Suprapubic skin (tissue), 4 donors: ENCODE data around the gene PIGS. TPM values are rescaled to one million over a fixed set of nuclear protein-coding genes. Genes with fewer than 3 reads are reported as not detected.
A peak's percentile ranks its signal among the peaks of the same experiment; 100 is the strongest.

Experiments
- DNase-seq, 2 donors: peaks; one replicate each; pipeline ENCODE4 v3.0.0-alpha.2; 2019; ENCODE audit warnings: low spot score in 2 of 2
- H3K27ac ChIP-seq: fragments of 200-600 bp; sonication (generic); one replicate; pipeline ENCODE4 v1.5.1; 2019
- H3K27me3 ChIP-seq: fragments of 200-600 bp; sonication (generic); one replicate; pipeline ENCODE4 v1.5.1; 2019
- H3K36me3 ChIP-seq: fragments of 200-600 bp; sonication (generic); one replicate; pipeline ENCODE4 v1.5.1; 2019
- H3K4me1 ChIP-seq: fragments of 200-600 bp; sonication (generic); one replicate; pipeline ENCODE4 v1.5.1; 2019
- H3K4me3 ChIP-seq: fragments of 200-600 bp; sonication (generic); one replicate; pipeline ENCODE4 v1.5.1; 2019; ENCODE audit warnings: mild to moderate bottlenecking
- H3K9me3 ChIP-seq: fragments of 200-600 bp; sonication (generic); one replicate; pipeline ENCODE4 v1.5.1; 2019
- CTCF ChIP-seq, 2 donors: fragments of 200-600 bp in 1 of 2; fragments of 450-650 bp in 1 of 2; sonication (generic) in 1 of 2; IDR thresholded peaks; one replicate each; pipeline ENCODE4 v1.5.1; 2016 to 2019; ENCODE audit warnings: antibody characterized with exemption in 2 of 2, mild to moderate bottlenecking in 1 of 2, moderate library complexity in 1 of 2
- EP300 ChIP-seq: sonication (generic); formaldehyde crosslinking; IDR thresholded peaks from one replicate; pipeline ENCODE4 v1.6.1; 2017; ENCODE audit warnings: antibody characterized with exemption
- POLR2A ChIP-seq, 2 donors: fragments of 450-650 bp; IDR thresholded peaks; one replicate each; pipeline ENCODE4 v1.6.1; 2017; ENCODE audit warnings: antibody characterized with exemption in 2 of 2, mild to moderate bottlenecking in 2 of 2, moderate library complexity in 2 of 2
- POLR2AphosphoS5 ChIP-seq, 3 donors: sonication (generic); formaldehyde crosslinking; IDR thresholded peaks; one replicate each; pipeline ENCODE4 v1.6.1; 2017; ENCODE audit warnings: antibody characterized with exemption in 3 of 3
- WGBS: methylation state at CpG from one replicate; pipeline ENCODE4 v1.1.5; 2018; 5-methylcytosine and 5-hydroxymethylcytosine counted together
- total RNA-seq, 4 donors: library from RNA; depleted of rRNA; stranded (reverse); fragments of >200 nt; gene quantifications; one replicate each; pipeline ENCODE4 v1.1.0, GENCODE V29; 2016

Gene PIGS
- total RNA-seq, 4 donors from 2014 or later: 38.1 to 76.4 (median 59.2) TPM

DNA sequence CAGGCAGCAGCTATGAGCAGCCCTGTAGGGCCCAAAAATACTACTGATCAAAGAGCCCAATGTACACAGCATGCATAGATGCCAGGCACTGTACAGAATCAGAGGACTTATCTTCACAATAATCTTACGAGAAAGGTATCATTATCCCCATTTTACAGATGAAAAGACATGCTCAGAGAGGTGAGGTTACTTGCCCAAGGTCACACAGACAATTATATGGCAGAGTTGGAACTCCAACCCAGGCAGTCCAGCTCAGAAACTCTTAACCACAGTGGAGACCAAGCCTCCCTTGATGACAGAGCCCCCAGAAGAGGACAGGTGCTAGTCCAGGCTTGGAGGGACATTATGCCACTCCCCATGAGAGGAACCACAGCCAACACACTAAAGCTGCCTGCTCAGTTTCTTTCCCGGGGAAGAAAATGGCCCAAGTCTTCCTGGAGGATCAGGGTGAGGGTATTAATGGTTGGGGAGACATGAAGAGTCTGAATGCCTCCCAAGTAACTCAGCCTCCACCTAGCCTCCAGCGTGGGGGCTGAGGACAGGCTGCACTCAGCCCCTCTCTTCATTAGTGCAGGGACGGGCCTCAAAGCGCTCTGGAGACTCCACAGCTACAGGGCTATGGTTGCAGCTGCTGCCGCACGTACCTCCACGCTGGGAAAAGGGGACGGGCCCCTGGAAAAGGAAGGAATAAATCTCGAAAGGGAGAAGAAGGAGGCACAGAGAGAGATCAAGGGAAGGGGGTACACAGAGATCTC is 19.7 kb downstream of the PIGS start:
- Histone ChIP-seq H3K4me1 (peaks cover 27% of the 10 kb centered on the region), H3K9me3 (no peaks in the 10 kb centered on the region), H3K27ac (no peak overlapping the region), H3K27me3 (no peaks in the 10 kb centered on the region), H3K4me3 (peak overlapping the region; percentile 75), H3K36me3 (peaks cover 41% of the 10 kb centered on the region)
- TF ChIP-seq POLR2A (IDR thresholded peaks at IDR 0.05) (no peak), POLR2AphosphoS5 (IDR thresholded peaks at IDR 0.05) (no peak), EP300 (no peak), CTCF (IDR thresholded peaks at IDR 0.05) (no peak)
- 12% methylated on average over 10 of the region's 10 CpGs for WGBS
- DNase-seq: no peak

DNA sequence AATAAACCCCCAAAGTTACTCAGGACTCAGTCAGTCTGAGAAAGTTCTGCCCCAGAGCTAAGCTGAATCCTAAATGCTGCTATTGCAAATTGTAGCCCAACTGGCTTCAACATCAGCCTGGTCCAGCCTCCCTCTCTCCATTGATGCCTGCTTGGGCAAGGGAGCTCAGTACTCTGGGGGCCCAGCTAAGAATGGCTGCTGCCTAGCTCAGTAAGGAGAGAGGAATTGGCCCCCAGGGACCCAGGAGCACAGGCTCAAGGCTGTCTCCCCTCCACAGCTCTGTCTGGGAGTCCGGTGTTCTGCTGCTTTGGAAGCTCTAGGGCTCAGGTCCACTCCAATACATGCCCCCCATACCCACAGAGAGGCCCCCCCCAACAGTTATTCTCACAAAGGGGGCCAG is 20.5 kb downstream of the PIGS start:
- H3K4me1 ChIP-seq: peaks cover 27% of the 10 kb centered on the region
- 100% methylated on average over 1 of the region's 1 CpG for WGBS
- TF ChIP-seq EP300: no peak
- no peak for TF ChIP-seq CTCF (IDR thresholded peaks at IDR 0.05)
- no peak for TF ChIP-seq POLR2AphosphoS5 (IDR thresholded peaks at IDR 0.05)
- TF ChIP-seq POLR2A (IDR thresholded peaks at IDR 0.05): no peak
- H3K27ac ChIP-seq: no peak overlapping the region
- no peak for DNase-seq
- H3K9me3 ChIP-seq: no peaks in the 10 kb centered on the region
- H3K27me3 ChIP-seq: no peaks in the 10 kb centered on the region
- H3K4me3 ChIP-seq: no peak overlapping the region
- peaks cover 38% of the 10 kb centered on the region for H3K36me3 ChIP-seq

GRCh38 chr17:28549236-28550132 is 21.8 kb downstream of the PIGS start:
- no peak overlapping the region for H3K4me3 ChIP-seq
- H3K27me3 ChIP-seq: no peaks in the 10 kb centered on the region
- no peak overlapping the region for H3K27ac ChIP-seq
- TF ChIP-seq CTCF (IDR thresholded peaks at IDR 0.05) (no peak), POLR2AphosphoS5 (IDR thresholded peaks at IDR 0.05) (no peak), EP300 (no peak), POLR2A (IDR thresholded peaks at IDR 0.05) (no peak)
- DNase-seq: no peak
- H3K9me3 ChIP-seq: no peaks in the 10 kb centered on the region
- H3K4me1 ChIP-seq: peaks cover 27% of the 10 kb centered on the region
- 61% methylated on average over 3 of the region's 3 CpGs for WGBS
- peaks cover 26% of the 10 kb centered on the region for H3K36me3 ChIP-seq

GRCh38 chr17:28548417-28549130 is 22.8 kb downstream of the PIGS start:
- Histone ChIP-seq H3K27me3 (no peaks in the 10 kb centered on the region), H3K27ac (no peak overlapping the region), H3K4me3 (no peak overlapping the region), H3K9me3 (no peaks in the 10 kb centered on the region), H3K36me3 (peaks cover 17% of the 10 kb centered on the region), H3K4me1 (peaks cover 27% of the 10 kb centered on the region)
- no peak for TF ChIP-seq POLR2A (IDR thresholded peaks at IDR 0.05)
- no peak for TF ChIP-seq POLR2AphosphoS5 (IDR thresholded peaks at IDR 0.05)
- TF ChIP-seq CTCF (IDR thresholded peaks at IDR 0.05): no peak
- no peak for TF ChIP-seq EP300
- 100% methylated on average over 4 of the region's 6 CpGs for WGBS
- no peak for DNase-seq
